A549 treated with GW870086 at 1 μM for 4 hours (cell line): ENCODE data around the gene KRTAP10-12. TPM values are rescaled to one million over a fixed set of nuclear protein-coding genes. Genes with fewer than 3 reads are reported as not detected.

ENCODE experiments used
- total RNA-seq: library from RNA; stranded (reverse); fragments of 200-300 nt; extraction: Qiagen RNA extraction; gene quantifications from 5 replicates; pipeline ENCODE4 v1.2.3, GENCODE V29; 2022; ENCODE audit warnings: low read depth

The KRTAP10-12 gene
- not detected in 5 replicates for total RNA-seq

GRCh38 chr21:44697172-44697810 is at the start of gene KRTAP10-12:
Gene KRTAP10-12, plus strand, starts transcription at chr21:44697172. Its CDS starts 30 bp downstream, at chr21:44697202.

DNA sequence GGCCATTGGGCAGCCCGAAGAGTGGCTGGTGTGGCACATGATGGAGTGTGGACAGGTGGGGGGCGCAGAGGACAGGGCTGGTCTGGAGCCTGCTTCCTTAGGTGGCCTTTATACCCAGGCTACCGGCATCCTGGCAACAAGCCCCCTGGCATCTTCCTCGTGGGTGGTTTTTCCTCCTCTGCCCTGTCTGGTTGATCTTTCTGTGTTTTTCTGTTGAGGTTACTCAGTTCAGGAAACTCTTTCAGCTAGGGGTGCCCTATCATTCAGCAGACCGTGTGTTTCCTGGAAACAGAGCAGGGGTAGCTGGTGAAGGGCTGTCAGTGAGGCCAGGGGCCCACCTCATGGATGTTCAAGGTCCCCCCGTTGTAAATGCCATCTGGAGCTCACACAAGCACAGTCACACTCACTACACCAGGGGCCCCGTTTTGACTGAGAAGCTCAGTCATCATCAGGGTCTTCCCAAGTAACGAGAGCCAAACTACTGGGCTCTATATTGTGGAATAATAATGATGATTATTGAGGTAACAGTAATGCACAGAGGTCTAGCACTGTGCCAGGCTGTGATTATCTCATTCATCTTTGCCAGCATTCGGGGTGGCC is 42.3 kb upstream of the KRTAP10-12 start, which contains the start of gene KRTAP12-4:
KRTAP12-4 (minus strand) TSS at position 84 of the 600 bp plus-strand sequence; CDS start at position 39, 45 bp downstream.

GRCh38 chr21:44657635-44658540 is 39.1 kb upstream of the KRTAP10-12 start, which contains the start of gene KRTAP12-3:
Gene KRTAP12-3, plus strand, starts transcription at chr21:44657932. Its CDS starts 48 bp downstream, at chr21:44657980.

GRCh38 chr21:44666401-44667320 is 30.3 kb upstream of the KRTAP10-12 start, which contains the start of gene KRTAP12-2:
Gene KRTAP12-2, minus strand, starts transcription at chr21:44666927. Its CDS starts 41 bp downstream, at chr21:44666886.

GRCh38 chr21:44681861-44682579 is 15.0 kb upstream of the KRTAP10-12 start, which contains the start of gene KRTAP12-1:
Gene KRTAP12-1, minus strand, starts transcription at chr21:44682163. Its CDS starts 40 bp downstream, at chr21:44682123.

DNA sequence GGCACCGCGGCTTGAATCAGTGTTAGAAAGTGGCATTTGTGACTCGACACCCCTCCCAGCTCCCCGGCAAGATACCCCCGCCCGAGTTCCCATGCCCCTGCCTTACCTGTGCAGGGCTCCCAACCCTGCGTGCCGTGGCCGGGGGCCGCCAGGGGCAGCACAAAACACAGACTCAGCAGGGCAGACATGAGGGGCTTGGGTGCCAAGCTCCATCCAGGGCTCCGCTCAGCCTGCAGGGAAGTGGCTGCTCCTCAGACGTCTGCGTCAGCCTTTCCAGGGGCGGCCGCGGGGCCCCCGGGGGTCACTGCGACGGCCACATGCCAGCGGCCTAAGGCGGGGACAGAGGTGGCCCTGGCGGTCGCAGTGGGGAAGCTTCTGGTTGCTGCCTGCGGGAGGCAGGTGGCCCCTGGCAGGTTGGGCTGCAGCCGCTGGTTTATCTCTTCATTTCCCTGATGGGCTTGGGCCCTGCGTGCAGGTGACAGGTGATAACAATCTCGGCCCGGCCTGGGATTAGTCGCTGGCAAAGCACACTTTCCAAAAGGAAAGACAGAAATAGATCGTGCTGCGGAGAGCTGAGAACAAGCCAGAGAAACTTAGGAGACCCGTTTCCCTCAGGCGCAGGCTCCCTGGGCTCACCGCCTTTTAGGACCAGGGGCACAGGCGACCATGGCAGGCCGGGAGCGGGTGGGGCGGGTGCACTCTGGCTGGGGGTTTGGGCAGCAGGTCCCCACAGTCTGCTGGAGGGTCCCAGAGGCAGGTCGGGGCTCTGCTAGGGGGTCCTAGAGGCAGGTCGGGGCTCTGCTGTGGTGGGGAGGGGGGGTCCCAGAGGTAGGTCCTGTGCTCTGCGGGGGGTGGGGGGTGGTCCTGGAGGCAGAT is 14.6 kb downstream of the KRTAP10-12 start, which contains the start of gene TSPEAR:
TSPEAR (minus strand) TSS at position 246 of the 876 bp plus-strand sequence; CDS start at position 188, 58 bp downstream.

Other genes with a start within 250 kb of the KRTAP10-12 start
- gene LRRC3, start 241.7 kb upstream of the KRTAP10-12 start, total RNA-seq, result 1.2 to 2.1 TPM (median 1.9 TPM) in 5 replicates
- gene KRTAP10-1, start 157.0 kb upstream of the KRTAP10-12 start, total RNA-seq, result not detected in 5 replicates
- not detected in 5 replicates for gene KRTAP10-2, start 145.7 kb upstream of the KRTAP10-12 start, total RNA-seq
- gene KRTAP10-3, start 138.4 kb upstream of the KRTAP10-12 start, total RNA-seq, result not detected in 5 replicates
- gene KRTAP10-4, start 123.4 kb upstream of the KRTAP10-12 start, total RNA-seq, result not detected in 5 replicates
- gene KRTAP10-5, start 116.6 kb upstream of the KRTAP10-12 start, total RNA-seq, result not detected in 5 replicates
- not detected in 5 replicates for gene KRTAP10-6, start 104.7 kb upstream of the KRTAP10-12 start, total RNA-seq
- gene KRTAP10-7, start 96.6 kb upstream of the KRTAP10-12 start, total RNA-seq, result not detected in 5 replicates
- gene KRTAP10-8, start 85.1 kb upstream of the KRTAP10-12 start, total RNA-seq, result not detected in 5 replicates
- gene KRTAP10-9, start 70.1 kb upstream of the KRTAP10-12 start, total RNA-seq, result not detected in 5 replicates
- gene KRTAP10-10, start 59.8 kb upstream of the KRTAP10-12 start, total RNA-seq, result not detected in 5 replicates
- not detected in 5 replicates for gene KRTAP10-11, start 50.8 kb upstream of the KRTAP10-12 start, total RNA-seq
- not detected in 5 replicates for gene KRTAP12-4, start 42.5 kb upstream of the KRTAP10-12 start, total RNA-seq
- not detected in 5 replicates for gene KRTAP12-3, start 39.2 kb upstream of the KRTAP10-12 start, total RNA-seq
- not detected in 5 replicates for gene KRTAP12-2, start 30.2 kb upstream of the KRTAP10-12 start, total RNA-seq
- gene KRTAP12-1, start 15.0 kb upstream of the KRTAP10-12 start, total RNA-seq, result not detected in 5 replicates
- not detected in 5 replicates for gene TSPEAR, start 14.4 kb downstream of the KRTAP10-12 start, total RNA-seq
- 27.9 to 39.8 TPM (median 35.6 TPM) in 5 replicates for gene UBE2G2, start 104.6 kb downstream of the KRTAP10-12 start, total RNA-seq
- gene SUMO3, start 120.9 kb downstream of the KRTAP10-12 start, total RNA-seq, result 56.4 to 70.2 TPM (median 69.8 TPM) in 5 replicates
- gene PTTG1IP, start 176.5 kb downstream of the KRTAP10-12 start, total RNA-seq, result 91.3 to 104 TPM (median 100 TPM) in 5 replicates
- 0.50 to 1.0 TPM (median 0.66 TPM) in 5 replicates for gene ITGB2, start 223.7 kb downstream of the KRTAP10-12 start, total RNA-seq
- 41.8 to 62.3 TPM (median 55.7 TPM) in 5 replicates for gene SLX9, start 242.9 kb downstream of the KRTAP10-12 start, total RNA-seq